Type B pancreatic cell (in vitro differentiated cells): Measurements from ENCODE around the gene AHDC1. TPM values are rescaled to one million over a fixed set of nuclear protein-coding genes. Genes with fewer than 3 reads are reported as not detected.

Experiments
- DNase-seq: peaks from one replicate; pipeline ENCODE4 v3.0.0; 2021; ENCODE audit warnings: mixed read lengths; ENCODE audit not compliant: unreplicated experiment; ENCODE audit errors: extremely low spot score
- H3K27ac Mint-ChIP-seq: 2 replicates; pipeline ENCODE4 v1.8.0; 2021; ENCODE audit warnings: mild to moderate bottlenecking, mixed read lengths
- H3K27me3 Mint-ChIP-seq: 2 replicates; pipeline ENCODE4 v1.8.0; 2021; ENCODE audit warnings: mixed read lengths
- H3K36me3 Mint-ChIP-seq: 2 replicates; pipeline ENCODE4 v1.8.0; 2021; ENCODE audit warnings: mixed read lengths
- H3K4me1 Mint-ChIP-seq: one replicate; pipeline ENCODE4 v1.8.0; 2021; ENCODE audit warnings: mixed read lengths; ENCODE audit not compliant: unreplicated experiment
- H3K4me3 Mint-ChIP-seq: 2 replicates; pipeline ENCODE4 v1.8.0; 2021; ENCODE audit warnings: mild to moderate bottlenecking, mixed read lengths
- H3K9me3 Mint-ChIP-seq: 2 replicates; pipeline ENCODE4 v1.8.0; 2021; ENCODE audit warnings: mixed read lengths
- CTCF ChIP-seq: fragments of 200-600 bp; sonication (generic); conservative IDR thresholded peaks from 2 replicates; pipeline ENCODE4 v1.5.0; 2021; ENCODE audit warnings: antibody characterized with exemption, mild to moderate bottlenecking
- total RNA-seq: library from RNA; stranded (reverse); gene quantifications from 2 replicates; pipeline ENCODE4 v1.2.1, GENCODE V29; 2021; ENCODE audit warnings: low replicate concordance

Gene AHDC1
- total RNA-seq, 1 donor from 2014 or later, result 61.0 TPM

GRCh38 chr1:27603309-27603680 lies 649 bp downstream of the AHDC1 start:
- Mint-ChIP-seq H3K27me3 (no peaks in the 10 kb centered on the region), H3K4me3 (peak overlapping the region; percentile 96), H3K36me3 (no peaks in the 10 kb centered on the region), H3K9me3 (no peaks in the 10 kb centered on the region), H3K4me1 (peaks cover 54% of the 10 kb centered on the region), H3K27ac (no peak overlapping the region)
- no peak for DNase-seq
- TF ChIP-seq CTCF, result no peak

- Mint-ChIP-seq H3K4me1 (peaks cover 54% of the 10 kb centered on the region), H3K9me3 (no peaks in the 10 kb centered on the region), H3K27ac (peak overlapping the region; percentile 85), H3K4me3 (peak overlapping the region; percentile 93), H3K27me3 (no peaks in the 10 kb centered on the region), H3K36me3 (no peaks in the 10 kb centered on the region)
- TF ChIP-seq CTCF, result no peak
- DNase-seq, result no peak
Observed at GRCh38 chr1:27602462-27603308, 1.3 kb downstream of the AHDC1 start.

GRCh38 chr1:27601771-27602461 lies 2.0 kb downstream of the AHDC1 start:
- TF ChIP-seq CTCF, result no peak
- H3K36me3 Mint-ChIP-seq, result no peaks in the 10 kb centered on the region
- H3K9me3 Mint-ChIP-seq, result no peaks in the 10 kb centered on the region
- no peaks in the 10 kb centered on the region for H3K27me3 Mint-ChIP-seq
- DNase-seq, result no peak
- H3K27ac Mint-ChIP-seq, result peak overlapping the region; percentile 85
- H3K4me3 Mint-ChIP-seq, result peak overlapping the region; percentile 93
- H3K4me1 Mint-ChIP-seq, result peaks cover 52% of the 10 kb centered on the region

- peaks cover 46% of the 10 kb centered on the region for H3K4me1 Mint-ChIP-seq
- peak overlapping the region; percentile 49 for H3K27ac Mint-ChIP-seq
- no peaks in the 10 kb centered on the region for H3K27me3 Mint-ChIP-seq
- DNase-seq, result no peak
- no peak for TF ChIP-seq CTCF
- peak overlapping the region; percentile 67 for H3K4me3 Mint-ChIP-seq
- no peaks in the 10 kb centered on the region for H3K9me3 Mint-ChIP-seq
- H3K36me3 Mint-ChIP-seq, result no peaks in the 10 kb centered on the region
Observed at GRCh38 chr1:27601321-27601770, 2.6 kb downstream of the AHDC1 start.

- Mint-ChIP-seq H3K27me3 (no peaks in the 10 kb centered on the region), H3K9me3 (no peaks in the 10 kb centered on the region), H3K36me3 (no peaks in the 10 kb centered on the region), H3K27ac (peak overlapping the region; percentile 49), H3K4me3 (peak overlapping the region; percentile 67), H3K4me1 (peaks cover 39% of the 10 kb centered on the region)
- TF ChIP-seq CTCF, result peak; percentile 19
- no peak for DNase-seq
Observed at GRCh38 chr1:27600498-27601175, 3.3 kb downstream of the AHDC1 start.
